B cell (primary cell): ENCODE results near the gene USP34.

ENCODE experiments used
- CTCF ChIP-seq: fragments of 200-600 bp; IDR thresholded peaks from one replicate; pipeline ENCODE4 v1.8.0; 2022; ENCODE audit warnings: antibody characterized with exemption, mild to moderate bottlenecking
- EZH2 ChIP-seq: IDR thresholded peaks from 2 replicates; pipeline ENCODE4 v1.6.1; 2012; ENCODE audit warnings: borderline replicate concordance, low read depth, mild to moderate bottlenecking, moderate library complexity, low read length; ENCODE audit not compliant: insufficient read depth, poor library complexity, severe bottlenecking

GRCh38 chr2:61353909-61354308, 117.0 kb downstream of the USP34 start:
- TF ChIP-seq CTCF, result no peak
- no peak for TF ChIP-seq EZH2
